Liver (tissue), 9 donors: ENCODE results near the gene SIGLEC10. TPM values are rescaled to one million over a fixed set of nuclear protein-coding genes. Genes with fewer than 3 reads are reported as not detected.

ENCODE experiments used
- DNase-seq: peaks from one replicate; pipeline ENCODE4 v3.0.0-alpha.2; 2017; ENCODE audit warnings: low spot score
- H3K27ac ChIP-seq, 2 donors: one replicate each; pipeline ENCODE4 v1.7.0; 2013; ENCODE audit warnings: inconsistent platforms in 2 of 2, low read length in 2 of 2, control low read depth in 1 of 2, low read depth in 1 of 2, mild to moderate bottlenecking in 1 of 2
- H3K27me3 ChIP-seq, 4 donors: one replicate each; pipeline versions ENCODE4 v1.6.1 to v1.7.0; 2013; ENCODE audit warnings: low read length in 3 of 4, inconsistent platforms in 1 of 4, mild to moderate bottlenecking in 1 of 4, moderate library complexity in 1 of 4; ENCODE audit not compliant: control insufficient read depth in 4 of 4, insufficient read depth in 4 of 4
- H3K36me3 ChIP-seq, 4 donors: one replicate each; pipeline versions ENCODE4 v1.6.1 to v1.7.0; 2013; ENCODE audit warnings: low read length in 3 of 4, mild to moderate bottlenecking in 3 of 4, low read depth in 1 of 4, moderate library complexity in 1 of 4; ENCODE audit not compliant: control insufficient read depth in 4 of 4, insufficient read depth in 3 of 4
- H3K4me1 ChIP-seq, 4 donors: one replicate each; pipeline versions ENCODE4 v1.6.1 to v1.7.0; 2013; ENCODE audit warnings: low read length in 3 of 4, mild to moderate bottlenecking in 3 of 4, moderate library complexity in 1 of 4; ENCODE audit not compliant: control insufficient read depth in 4 of 4, insufficient read depth in 4 of 4
- H3K4me3 ChIP-seq, 3 donors: one replicate each; pipeline versions ENCODE4 v1.6.1 to v1.7.0; 2013; ENCODE audit warnings: low read length in 3 of 3, control low read depth in 1 of 3, low read depth in 1 of 3, mild to moderate bottlenecking in 1 of 3
- H3K9ac ChIP-seq, 2 donors: one replicate each; pipeline ENCODE4 v1.7.0; 2013; ENCODE audit warnings: low read length in 2 of 2, mild to moderate bottlenecking in 2 of 2, moderate library complexity in 2 of 2, control low read depth in 1 of 2, low read depth in 1 of 2
- H3K9me3 ChIP-seq, 4 donors: one replicate each; pipeline versions ENCODE4 v1.6.1 to v1.7.0; 2013; ENCODE audit warnings: low read length in 3 of 4; ENCODE audit not compliant: control insufficient read depth in 4 of 4
- ATF3 ChIP-seq: IDR thresholded peaks from 2 replicates; pipeline ENCODE4 v1.6.1; 2016; ENCODE audit warnings: antibody characterized with exemption
- CTCF ChIP-seq: fragments of 150-350 bp; IDR thresholded peaks from 2 replicates; pipeline ENCODE4 v1.5.1; 2017; ENCODE audit warnings: improper control_type of control experiment, low read depth, low read length; ENCODE audit not compliant: missing input control
- EGR1 ChIP-seq, 2 donors: IDR thresholded peaks; 2 replicates each; pipeline ENCODE4 v1.6.1; 2016 to 2018; ENCODE audit warnings: antibody characterized with exemption in 2 of 2, low read depth in 2 of 2
- FOXA1 ChIP-seq: IDR thresholded peaks from 2 replicates; pipeline ENCODE4 v1.6.1; 2016; ENCODE audit warnings: antibody characterized with exemption
- FOXA2 ChIP-seq: IDR thresholded peaks from 2 replicates; pipeline ENCODE4 v1.6.1; 2016; ENCODE audit warnings: antibody characterized with exemption
- GABPA ChIP-seq, 2 donors: IDR thresholded peaks in 1 of 2; conservative IDR thresholded peaks in 1 of 2; 2 replicates each; pipeline ENCODE4 v1.6.1; 2016; ENCODE audit warnings: antibody characterized with exemption in 2 of 2, mild to moderate bottlenecking in 1 of 2, moderate library complexity in 1 of 2
- HNF4A ChIP-seq, 2 donors: conservative IDR thresholded peaks; 2 replicates each; pipeline ENCODE4 v1.6.1; 2016; ENCODE audit warnings: antibody characterized with exemption in 2 of 2, mild to moderate bottlenecking in 2 of 2
- HNF4G ChIP-seq: IDR thresholded peaks from 2 replicates; pipeline ENCODE4 v1.6.1; 2016; ENCODE audit warnings: antibody characterized with exemption
- JUND ChIP-seq, 2 donors: IDR thresholded peaks; 2 replicates each; pipeline ENCODE4 v1.6.1; 2016; ENCODE audit warnings: antibody characterized with exemption in 2 of 2
- MAX ChIP-seq: IDR thresholded peaks from 2 replicates; pipeline ENCODE4 v1.6.1; 2016; ENCODE audit warnings: antibody characterized with exemption
- NR2F2 ChIP-seq: IDR thresholded peaks from 2 replicates; pipeline ENCODE4 v1.6.1; 2016; ENCODE audit warnings: antibody characterized with exemption
- RAD21 ChIP-seq, 2 donors: IDR thresholded peaks; 2 replicates each; pipeline ENCODE4 v1.6.1; 2016; ENCODE audit warnings: antibody characterized with exemption in 2 of 2, mild to moderate bottlenecking in 2 of 2
- REST ChIP-seq: IDR thresholded peaks from 2 replicates; pipeline ENCODE4 v1.6.1; 2016; ENCODE audit warnings: antibody characterized with exemption, mild to moderate bottlenecking
- RXRA ChIP-seq, 2 donors: IDR thresholded peaks; 2 replicates each; pipeline ENCODE4 v1.6.1; 2017 to 2018; ENCODE audit warnings: antibody characterized with exemption in 2 of 2, mild to moderate bottlenecking in 1 of 2
- SP1 ChIP-seq: IDR thresholded peaks from 2 replicates; pipeline ENCODE4 v1.6.1; 2018; ENCODE audit warnings: antibody characterized with exemption, mild to moderate bottlenecking
- TAF1 ChIP-seq: conservative IDR thresholded peaks from 2 replicates; pipeline ENCODE4 v1.6.1; 2016; ENCODE audit warnings: antibody characterized with exemption, mild to moderate bottlenecking
- YY1 ChIP-seq: IDR thresholded peaks from 2 replicates; pipeline ENCODE4 v1.6.1; 2016; ENCODE audit warnings: antibody characterized with exemption, mild to moderate bottlenecking
- ZBTB33 ChIP-seq: IDR thresholded peaks from 2 replicates; pipeline ENCODE4 v1.6.1; 2016; ENCODE audit warnings: antibody characterized with exemption
- WGBS: extraction: QIAGEN DNeasy Blood & Tissue Kit; methylation state at CpG from one replicate; pipeline ENCODE4 v1.1.7; 2013; 5-methylcytosine and 5-hydroxymethylcytosine counted together
- polyA plus RNA-seq, 2 donors: library from polyadenylated mRNA; stranded (reverse) in 1 of 2; unstranded in 1 of 2; fragments of 200-250 nt in 1 of 2; fragments of >200 nt in 1 of 2; fragmentation: Nextera tagmentation in 1 of 2; extraction: Ambion mirVana in 1 of 2; gene quantifications; one replicate each; pipeline versions ENCODE4 v1.2.1 to v1.2.3, GENCODE V29; 2013 to 2015
- total RNA-seq, 2 donors: library from RNA; depleted of rRNA; stranded (reverse); fragments of >200 nt; gene quantifications; one replicate each; pipeline ENCODE4 v1.2.3, GENCODE V29; 2014
- donor health status: healthy.
- donor health status: healthy.
- donor health status: healthy.
- donor health status: healthy.
- donor health status: healthy.

The SIGLEC10 gene
- total and polyA plus RNA-seq, 4 donors: 1.7 to 8.4 (median 6.5) TPM

GRCh38 chr19:51462276-51462675 is 44.8 kb upstream of the SIGLEC10 start (continued):
- TF ChIP-seq REST (no peak), YY1 (no peak)

GRCh38 chr19:51461723-51462161 is 44.3 kb upstream of the SIGLEC10 start:
- TF ChIP-seq EGR1 (IDR thresholded peaks at IDR 0.05; ENCODE audit: low read depth in 2 of 2): no peak
- no peak for TF ChIP-seq GABPA (IDR thresholded peaks at IDR 0.05 in 1 of 2, conservative IDR thresholded peaks at IDR 0.05 in 1 of 2)
- TF ChIP-seq REST: no peak
- no peak for TF ChIP-seq YY1
- TF ChIP-seq JUND (IDR thresholded peaks at IDR 0.05): no peak
- TF ChIP-seq ATF3: no peak
- no peak for TF ChIP-seq RAD21 (IDR thresholded peaks at IDR 0.05)
- no peak for TF ChIP-seq FOXA1
- TF ChIP-seq ZBTB33: no peak
- no peak for TF ChIP-seq HNF4A (conservative IDR thresholded peaks at IDR 0.05)
- TF ChIP-seq FOXA2: no peak
- TF ChIP-seq SP1: no peak
- TF ChIP-seq RXRA (IDR thresholded peaks at IDR 0.05): no peak
- no peak for TF ChIP-seq NR2F2
- TF ChIP-seq MAX: no peak
- no peak for TF ChIP-seq HNF4G
- TF ChIP-seq CTCF: no peak
- TF ChIP-seq TAF1: no peak
- peaks cover 0 to 8% (median 0%) of the 10 kb centered on the region in 4 donors for H3K4me1 ChIP-seq
- no peak overlapping the region for H3K27ac ChIP-seq
- no peaks in the 10 kb centered on the region for H3K36me3 ChIP-seq
- H3K4me3 ChIP-seq: no peak overlapping the region
- WGBS: 64% methylated on average over 8 of the region's 8 CpGs
- no peak overlapping the region for H3K9ac ChIP-seq
- no peaks in the 10 kb centered on the region for H3K9me3 ChIP-seq
- no peaks in the 10 kb centered on the region for H3K27me3 ChIP-seq
- no peak for DNase-seq
